ENCODE measurements around the gene HSPA13.
"Not testable (repeated sequence)": the region's sequence is repeated elsewhere in the genome, so short reads cannot be mapped to it uniquely, and the experiment has no call there.

Gene HSPA13

GRCh38 chr21:14361958-14362357 lies 21.0 kb downstream of the HSPA13 start:
- H3K9me3 ChIP-seq (ENCODE audit: low read length): no peaks in the 10 kb centered on the region
- peaks cover 4% of the 10 kb centered on the region for H3K27me3 ChIP-seq (ENCODE audit: insufficient read depth, low read length)
- H3K4me1 ChIP-seq (ENCODE audit: insufficient read depth, low read length): no peaks in the 10 kb centered on the region
- H3K36me3 ChIP-seq (ENCODE audit: insufficient read depth, low read length): no peaks in the 10 kb centered on the region
- no peak overlapping the region for H3K4me3 ChIP-seq (ENCODE audit: low read length)
- no peak overlapping the region for H2AFZ ChIP-seq (ENCODE audit: low read depth, low read length)

GRCh38 chr21:14358775-14359174 lies 24.2 kb downstream of the HSPA13 start:
- no peaks in the 10 kb centered on the region for H3K9me3 ChIP-seq (ENCODE audit: low read length)
- no peaks in the 10 kb centered on the region for H3K4me1 ChIP-seq (ENCODE audit: insufficient read depth, low read length)
- no peaks in the 10 kb centered on the region for H3K36me3 ChIP-seq (ENCODE audit: insufficient read depth, low read length)
- H3K4me3 ChIP-seq (ENCODE audit: low read length): no peak overlapping the region
- H2AFZ ChIP-seq (ENCODE audit: low read depth, low read length): no peak overlapping the region
- peaks cover 8% of the 10 kb centered on the region for H3K27me3 ChIP-seq (ENCODE audit: insufficient read depth, low read length)

GRCh38 chr21:14356746-14357145 lies 26.2 kb downstream of the HSPA13 start:
- Histone ChIP-seq H3K4me3 (ENCODE audit: low read length) (no peak overlapping the region), H2AFZ (ENCODE audit: low read depth, low read length) (no peak overlapping the region), H3K4me1 (ENCODE audit: insufficient read depth, low read length) (no peaks in the 10 kb centered on the region), H3K27me3 (ENCODE audit: insufficient read depth, low read length) (peaks cover 12% of the 10 kb centered on the region), H3K36me3 (ENCODE audit: insufficient read depth, low read length) (no peaks in the 10 kb centered on the region), H3K9me3 (ENCODE audit: low read length) (no peaks in the 10 kb centered on the region)

- H3K4me1 ChIP-seq (ENCODE audit: insufficient read depth, low read length): no peaks in the 10 kb centered on the region
- H3K36me3 ChIP-seq (ENCODE audit: insufficient read depth, low read length): no peaks in the 10 kb centered on the region
- H3K9me3 ChIP-seq (ENCODE audit: low read length): no peaks in the 10 kb centered on the region
- H3K4me3 ChIP-seq (ENCODE audit: low read length): no peak overlapping the region
- H3K27me3 ChIP-seq (ENCODE audit: insufficient read depth, low read length): peaks cover 14% of the 10 kb centered on the region
- no peak overlapping the region for H2AFZ ChIP-seq (ENCODE audit: low read depth, low read length)
These were observed 28.4 kb downstream of the HSPA13 start for GRCh38 chr21:14354515-14354914.

GRCh38 chr21:14353726-14354125 lies 29.2 kb downstream of the HSPA13 start:
- Histone ChIP-seq H3K36me3 (ENCODE audit: insufficient read depth, low read length) (no peaks in the 10 kb centered on the region), H3K27me3 (ENCODE audit: insufficient read depth, low read length) (peaks cover 14% of the 10 kb centered on the region), H3K4me1 (ENCODE audit: insufficient read depth, low read length) (no peaks in the 10 kb centered on the region), H2AFZ (ENCODE audit: low read depth, low read length) (no peak overlapping the region), H3K4me3 (ENCODE audit: low read length) (no peak overlapping the region), H3K9me3 (ENCODE audit: low read length) (no peaks in the 10 kb centered on the region)

GRCh38 chr21:14353231-14353630 lies 29.7 kb downstream of the HSPA13 start:
- Histone ChIP-seq H3K9me3 (ENCODE audit: low read length) (no peaks in the 10 kb centered on the region), H3K4me1 (ENCODE audit: insufficient read depth, low read length) (no peaks in the 10 kb centered on the region), H3K4me3 (ENCODE audit: low read length) (no peak overlapping the region), H3K27me3 (ENCODE audit: insufficient read depth, low read length) (peaks cover 14% of the 10 kb centered on the region), H3K36me3 (ENCODE audit: insufficient read depth, low read length) (no peaks in the 10 kb centered on the region), H2AFZ (ENCODE audit: low read depth, low read length) (no peak overlapping the region)

- not testable (repeated sequence) for H3K9me3 ChIP-seq (ENCODE audit: low read length); H3K4me3 ChIP-seq (ENCODE audit: low read length); H3K27me3 ChIP-seq (ENCODE audit: insufficient read depth, low read length); H3K36me3 ChIP-seq (ENCODE audit: insufficient read depth, low read length); H3K4me1 ChIP-seq (ENCODE audit: insufficient read depth, low read length); H2AFZ ChIP-seq (ENCODE audit: low read depth, low read length)
These were observed 55.6 kb downstream of the HSPA13 start for GRCh38 chr21:14327346-14327745.

- Histone ChIP-seq H3K4me3 (ENCODE audit: low read length) (no peak overlapping the region), H3K27me3 (ENCODE audit: insufficient read depth, low read length) (no peaks in the 10 kb centered on the region), H2AFZ (ENCODE audit: low read depth, low read length) (no peak overlapping the region), H3K9me3 (ENCODE audit: low read length) (no peaks in the 10 kb centered on the region), H3K36me3 (ENCODE audit: insufficient read depth, low read length) (no peaks in the 10 kb centered on the region), H3K4me1 (ENCODE audit: insufficient read depth, low read length) (no peaks in the 10 kb centered on the region)
These were observed 57.4 kb downstream of the HSPA13 start for GRCh38 chr21:14325595-14325994.
